Neural cell (in vitro differentiated cells): ENCODE measurements around the gene TMOD3. TPM values are rescaled to one million over a fixed set of nuclear protein-coding genes. Genes with fewer than 3 reads are reported as not detected.

Source experiments
- H2AFZ ChIP-seq: fragments of 200-600, 300-800 bp; sonication (generic), shearing (Covaris generic); 2 replicates; pipeline ENCODE4 v1.6.0; 2014; ENCODE audit warnings: low read depth, mild to moderate bottlenecking, antibody characterized with exemption, low read length, moderate library complexity
- H3F3A ChIP-seq: fragments of 200-600 bp; shearing (Covaris generic); 2 replicates; pipeline ENCODE4 v1.6.1; 2016; ENCODE audit warnings: mild to moderate bottlenecking, moderate library complexity, mixed read lengths, antibody characterized with exemption, low read length; ENCODE audit not compliant: insufficient read depth, poor library complexity, severe bottlenecking
- H3K27ac ChIP-seq: fragments of 200-600, 300-800 bp; sonication (generic), shearing (Covaris generic); 2 replicates; pipeline ENCODE4 v1.5.1; 2014; ENCODE audit warnings: mild to moderate bottlenecking, low read length, moderate library complexity
- H3K27me3 ChIP-seq: fragments of 300-800, 200-600 bp; sonication (generic), shearing (Covaris generic); 2 replicates; pipeline ENCODE4 v1.6.0; 2014; ENCODE audit warnings: mild to moderate bottlenecking, low read depth, low read length, moderate library complexity; ENCODE audit not compliant: insufficient read depth
- H3K36me3 ChIP-seq: fragments of 300-800, 200-600 bp; sonication (generic), shearing (Covaris generic); 2 replicates; pipeline ENCODE4 v1.5.1; 2014; ENCODE audit warnings: mild to moderate bottlenecking, antibody characterized with exemption, low read length, moderate library complexity; ENCODE audit not compliant: insufficient read depth
- H3K4me2 ChIP-seq: fragments of 300-800, 200-600 bp; sonication (generic), shearing (Covaris generic); 2 replicates; pipeline ENCODE4 v1.6.0; 2014; ENCODE audit warnings: mild to moderate bottlenecking, low read length
- H3K4me3 ChIP-seq: fragments of 300-800, 200-600 bp; sonication (generic), shearing (Covaris generic); 2 replicates; pipeline ENCODE4 v1.5.1; 2014; ENCODE audit warnings: mild to moderate bottlenecking, low read length, moderate library complexity
- H3K79me2 ChIP-seq: fragments of 200-600 bp; shearing (Covaris generic); replicated peaks from 2 replicates; pipeline ENCODE4 v1.6.0; 2014; ENCODE audit warnings: mild to moderate bottlenecking, low read length, moderate library complexity; ENCODE audit not compliant: insufficient read depth
- H3K9ac ChIP-seq: fragments of 300-800, 200-600 bp; sonication (generic), shearing (Covaris generic); 2 replicates; pipeline ENCODE4 v1.6.1; 2016; ENCODE audit warnings: mild to moderate bottlenecking, low read length, mixed read lengths
- H3K9me2 ChIP-seq: fragments of 200-600 bp; shearing (Covaris generic); 2 replicates; pipeline ENCODE4 v1.6.1; 2016; ENCODE audit warnings: mild to moderate bottlenecking, low read length, mixed read lengths; ENCODE audit not compliant: insufficient read depth
- H3K9me3 ChIP-seq: fragments of 200-600, 300-800 bp; sonication (generic), shearing (Covaris generic); 2 replicates; pipeline ENCODE4 v1.6.1; 2016; ENCODE audit warnings: mild to moderate bottlenecking, mixed run types, low read length, moderate library complexity, mixed read lengths
- H4K20me1 ChIP-seq: fragments of 200-600 bp; shearing (Covaris generic); 2 replicates; pipeline ENCODE4 v1.6.1; 2016; ENCODE audit warnings: mild to moderate bottlenecking, mixed run types; ENCODE audit not compliant: insufficient read depth
- EP300 ChIP-seq: fragments of 450-650 bp; conservative IDR thresholded peaks from 2 replicates; pipeline ENCODE4 v1.6.1; 2014; ENCODE audit warnings: antibody characterized with exemption, mild to moderate bottlenecking, moderate library complexity; ENCODE audit not compliant: poor library complexity, severe bottlenecking
- EZH2 ChIP-seq: fragments of 200-600, 300-800 bp; shearing (Covaris generic), sonication (generic); IDR thresholded peaks from 2 replicates; pipeline ENCODE4 v1.6.1; 2014; ENCODE audit warnings: antibody characterized with exemption, low read length, borderline replicate concordance, mild to moderate bottlenecking; ENCODE audit not compliant: insufficient read depth, poor library complexity, severe bottlenecking
- MXI1 ChIP-seq: fragments of 450-650 bp; conservative IDR thresholded peaks from 2 replicates; pipeline ENCODE4 v1.6.1; 2014; ENCODE audit warnings: antibody characterized with exemption, mild to moderate bottlenecking; ENCODE audit not compliant: poor library complexity, severe bottlenecking
- POLR2AphosphoS5 ChIP-seq: IDR thresholded peaks from 2 replicates; pipeline ENCODE4 v1.6.1; 2012
- RAD21 ChIP-seq: fragments of 450-650 bp; conservative IDR thresholded peaks from 2 replicates; pipeline ENCODE4 v1.6.1; 2014; ENCODE audit warnings: antibody characterized with exemption, mild to moderate bottlenecking, moderate library complexity
- SMC3 ChIP-seq: fragments of 450-650 bp; conservative IDR thresholded peaks from 2 replicates; pipeline ENCODE4 v1.6.1; 2014; ENCODE audit warnings: antibody characterized with exemption, mild to moderate bottlenecking, moderate library complexity; ENCODE audit not compliant: poor library complexity
- TAF1 ChIP-seq: IDR thresholded peaks from 2 replicates; pipeline ENCODE4 v1.6.1; 2012; ENCODE audit warnings: low read depth
- polyA plus RNA-seq: library from polyadenylated mRNA; depleted of rRNA; stranded (reverse); fragments of >200 nt; gene quantifications from 2 replicates; pipeline ENCODE4 v1.2.3, GENCODE V29; 2014
- TF ChIP-seq, protein P1 (sequence below): fragments of 450-650 bp; IDR thresholded peaks from 2 replicates; pipeline ENCODE4 v1.5.1; 2014; ENCODE audit warnings: antibody characterized with exemption, mild to moderate bottlenecking, moderate library complexity; ENCODE audit not compliant: poor library complexity, severe bottlenecking
- TF ChIP-seq, protein P2 (sequence below): IDR thresholded peaks from 2 replicates; pipeline ENCODE4 v1.6.1; 2012; ENCODE audit warnings: borderline replicate concordance

The TMOD3 gene
- polyA plus RNA-seq, 1 donor from 2014 or later = 12.6 TPM

DNA sequence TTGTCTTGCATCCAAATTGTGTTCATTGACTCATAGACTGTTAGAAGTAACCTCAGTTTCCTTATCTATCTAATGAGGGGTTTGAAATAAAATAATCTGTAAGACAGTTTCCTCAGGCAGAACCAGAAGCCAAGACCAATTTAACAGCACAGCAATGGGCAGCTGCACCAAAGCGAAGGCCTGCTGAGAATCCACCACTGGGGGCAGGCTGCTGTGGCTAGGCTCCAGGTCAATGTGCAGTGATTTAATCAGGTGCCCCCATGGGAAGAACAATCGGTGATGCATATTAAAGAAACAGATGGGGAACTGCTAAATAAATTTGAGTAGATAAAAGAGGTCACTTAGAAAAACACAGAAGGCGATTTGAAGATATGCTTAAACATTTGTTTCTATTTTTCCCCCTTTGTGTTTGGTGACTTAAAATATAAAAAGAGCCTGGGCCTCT, 28.0 kb upstream of the TMOD3 start:
- Histone ChIP-seq H3K4me3 (no peak overlapping the region), H2AFZ (no peak overlapping the region), H3K36me3 (peaks cover 6% of the 10 kb centered on the region), H4K20me1 (no peaks in the 10 kb centered on the region), H3K9ac (no peak overlapping the region), H3K79me2 (no peaks in the 10 kb centered on the region), H3K4me2 (no peak overlapping the region), H3F3A (no peaks in the 10 kb centered on the region), H3K27me3 (no peaks in the 10 kb centered on the region), H3K9me3 (no peaks in the 10 kb centered on the region), H3K9me2 (no peaks in the 10 kb centered on the region), H3K27ac (no peak overlapping the region)
- no peak for TF ChIP-seq POLR2AphosphoS5
- TF ChIP-seq SMC3 = no peak
- TF ChIP-seq MXI1 = no peak
- TF ChIP-seq TAF1 = no peak
- TF ChIP-seq EP300 = no peak
- no peak for TF ChIP-seq RAD21
- no peak for TF ChIP-seq EZH2
- TF ChIP-seq, protein P1, sequence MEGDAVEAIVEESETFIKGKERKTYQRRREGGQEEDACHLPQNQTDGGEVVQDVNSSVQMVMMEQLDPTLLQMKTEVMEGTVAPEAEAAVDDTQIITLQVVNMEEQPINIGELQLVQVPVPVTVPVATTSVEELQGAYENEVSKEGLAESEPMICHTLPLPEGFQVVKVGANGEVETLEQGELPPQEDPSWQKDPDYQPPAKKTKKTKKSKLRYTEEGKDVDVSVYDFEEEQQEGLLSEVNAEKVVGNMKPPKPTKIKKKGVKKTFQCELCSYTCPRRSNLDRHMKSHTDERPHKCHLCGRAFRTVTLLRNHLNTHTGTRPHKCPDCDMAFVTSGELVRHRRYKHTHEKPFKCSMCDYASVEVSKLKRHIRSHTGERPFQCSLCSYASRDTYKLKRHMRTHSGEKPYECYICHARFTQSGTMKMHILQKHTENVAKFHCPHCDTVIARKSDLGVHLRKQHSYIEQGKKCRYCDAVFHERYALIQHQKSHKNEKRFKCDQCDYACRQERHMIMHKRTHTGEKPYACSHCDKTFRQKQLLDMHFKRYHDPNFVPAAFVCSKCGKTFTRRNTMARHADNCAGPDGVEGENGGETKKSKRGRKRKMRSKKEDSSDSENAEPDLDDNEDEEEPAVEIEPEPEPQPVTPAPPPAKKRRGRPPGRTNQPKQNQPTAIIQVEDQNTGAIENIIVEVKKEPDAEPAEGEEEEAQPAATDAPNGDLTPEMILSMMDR = no peak
- TF ChIP-seq, protein P2, sequence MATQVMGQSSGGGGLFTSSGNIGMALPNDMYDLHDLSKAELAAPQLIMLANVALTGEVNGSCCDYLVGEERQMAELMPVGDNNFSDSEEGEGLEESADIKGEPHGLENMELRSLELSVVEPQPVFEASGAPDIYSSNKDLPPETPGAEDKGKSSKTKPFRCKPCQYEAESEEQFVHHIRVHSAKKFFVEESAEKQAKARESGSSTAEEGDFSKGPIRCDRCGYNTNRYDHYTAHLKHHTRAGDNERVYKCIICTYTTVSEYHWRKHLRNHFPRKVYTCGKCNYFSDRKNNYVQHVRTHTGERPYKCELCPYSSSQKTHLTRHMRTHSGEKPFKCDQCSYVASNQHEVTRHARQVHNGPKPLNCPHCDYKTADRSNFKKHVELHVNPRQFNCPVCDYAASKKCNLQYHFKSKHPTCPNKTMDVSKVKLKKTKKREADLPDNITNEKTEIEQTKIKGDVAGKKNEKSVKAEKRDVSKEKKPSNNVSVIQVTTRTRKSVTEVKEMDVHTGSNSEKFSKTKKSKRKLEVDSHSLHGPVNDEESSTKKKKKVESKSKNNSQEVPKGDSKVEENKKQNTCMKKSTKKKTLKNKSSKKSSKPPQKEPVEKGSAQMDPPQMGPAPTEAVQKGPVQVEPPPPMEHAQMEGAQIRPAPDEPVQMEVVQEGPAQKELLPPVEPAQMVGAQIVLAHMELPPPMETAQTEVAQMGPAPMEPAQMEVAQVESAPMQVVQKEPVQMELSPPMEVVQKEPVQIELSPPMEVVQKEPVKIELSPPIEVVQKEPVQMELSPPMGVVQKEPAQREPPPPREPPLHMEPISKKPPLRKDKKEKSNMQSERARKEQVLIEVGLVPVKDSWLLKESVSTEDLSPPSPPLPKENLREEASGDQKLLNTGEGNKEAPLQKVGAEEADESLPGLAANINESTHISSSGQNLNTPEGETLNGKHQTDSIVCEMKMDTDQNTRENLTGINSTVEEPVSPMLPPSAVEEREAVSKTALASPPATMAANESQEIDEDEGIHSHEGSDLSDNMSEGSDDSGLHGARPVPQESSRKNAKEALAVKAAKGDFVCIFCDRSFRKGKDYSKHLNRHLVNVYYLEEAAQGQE = no peak

DNA sequence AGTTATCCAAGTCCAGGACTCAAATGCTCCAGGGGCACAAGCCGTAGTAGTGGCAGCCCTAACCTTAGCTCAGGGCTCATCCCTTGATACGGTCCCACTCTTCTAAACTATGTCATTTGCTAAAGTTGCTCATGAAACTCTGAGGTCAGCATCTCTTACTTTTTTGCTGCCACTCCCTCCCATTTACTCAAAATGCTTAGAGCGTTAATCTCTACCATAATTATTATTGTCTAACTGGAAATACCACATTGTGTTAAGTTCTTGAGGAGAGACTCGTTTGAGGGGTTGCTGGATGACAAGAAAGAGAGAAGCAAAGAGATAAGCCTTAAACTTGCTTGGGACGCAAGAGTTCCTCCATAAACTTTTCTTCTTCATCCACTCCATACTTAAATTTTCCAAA, 26.9 kb upstream of the TMOD3 start:
- TF ChIP-seq EZH2 (no peak), POLR2AphosphoS5 (no peak), EP300 (no peak), TAF1 (no peak), SMC3 (no peak)
- TF ChIP-seq, protein P1 = no peak
- TF ChIP-seq, protein P2 = no peak
- H3K4me3 ChIP-seq = no peak overlapping the region
- no peak overlapping the region for H2AFZ ChIP-seq
- no peak overlapping the region for H3K27ac ChIP-seq
- no peaks in the 10 kb centered on the region for H3F3A ChIP-seq
- no peaks in the 10 kb centered on the region for H3K9me3 ChIP-seq
- peaks cover 6% of the 10 kb centered on the region for H3K36me3 ChIP-seq
- no peak overlapping the region for H3K9ac ChIP-seq
- no peaks in the 10 kb centered on the region for H3K27me3 ChIP-seq
- no peaks in the 10 kb centered on the region for H3K79me2 ChIP-seq
- H3K9me2 ChIP-seq = no peaks in the 10 kb centered on the region
- no peaks in the 10 kb centered on the region for H4K20me1 ChIP-seq
- H3K4me2 ChIP-seq = no peak overlapping the region
